Karpas-422 (cell line): Measurements from ENCODE around the gene BMERB1. TPM values are rescaled to one million over a fixed set of nuclear protein-coding genes. Genes with fewer than 3 reads are reported as not detected.
"Not testable (repeated sequence)": the region's sequence is repeated elsewhere in the genome, so short reads cannot be mapped to it uniquely, and the experiment has no call there.

Experiments used
- DNase-seq: peaks from one replicate; pipeline ENCODE4 v3.0.0-alpha.2; 2015
- H2AFZ ChIP-seq: fragments of 200-600 bp; sonication (generic); 2 replicates; pipeline ENCODE4 v1.6.1; 2014; ENCODE audit warnings: antibody characterized with exemption, low read length, mixed read lengths
- H3K27ac ChIP-seq: fragments of 200-600 bp; sonication (generic); 2 replicates; pipeline ENCODE4 v1.5.1; 2014; ENCODE audit warnings: mild to moderate bottlenecking, low read length, moderate library complexity
- H3K27me3 ChIP-seq: fragments of 200-600 bp; sonication (generic); 2 replicates; pipeline ENCODE4 v1.6.1; 2014; ENCODE audit warnings: low read length, mixed read lengths
- H3K36me3 ChIP-seq: fragments of 200-600 bp; sonication (generic); 2 replicates; pipeline ENCODE4 v1.6.1; 2014; ENCODE audit warnings: low read length, mixed read lengths; ENCODE audit not compliant: insufficient read depth
- H3K4me1 ChIP-seq: fragments of 200-600 bp; sonication (generic); 2 replicates; pipeline ENCODE4 v1.6.1; 2014; ENCODE audit warnings: mild to moderate bottlenecking, low read length, mixed read lengths
- H3K4me2 ChIP-seq: fragments of 200-600 bp; sonication (generic); 2 replicates; pipeline ENCODE4 v1.6.1; 2014; ENCODE audit warnings: low read length, low read depth, mild to moderate bottlenecking; ENCODE audit not compliant: poor library complexity, severe bottlenecking
- H3K4me3 ChIP-seq: fragments of 200-600 bp; sonication (generic); 2 replicates; pipeline ENCODE4 v1.5.1; 2014; ENCODE audit warnings: mild to moderate bottlenecking, antibody characterized with exemption, low read length, mixed read lengths
- H3K79me2 ChIP-seq: fragments of 200-600 bp; sonication (generic); 2 replicates; pipeline ENCODE4 v1.6.1; 2014; ENCODE audit warnings: mild to moderate bottlenecking, low read length, mixed read lengths
- H3K9ac ChIP-seq: fragments of 200-600 bp; sonication (generic); 2 replicates; pipeline ENCODE4 v1.6.0; 2014; ENCODE audit warnings: low read length
- H3K9me2 ChIP-seq: fragments of 200-600 bp; sonication (generic), shearing (Covaris generic); replicated peaks from 2 replicates; pipeline ENCODE4 v1.6.0; 2014; ENCODE audit warnings: mild to moderate bottlenecking, low read length, moderate library complexity; ENCODE audit not compliant: insufficient read depth
- H3K9me3 ChIP-seq: fragments of 300-700, 200-600 bp; sonication (generic); 2 replicates; pipeline ENCODE4 v1.6.1; 2014; ENCODE audit warnings: low read length, mixed read lengths
- H4K20me1 ChIP-seq: fragments of 200-600 bp; sonication (generic); 2 replicates; pipeline ENCODE4 v1.6.1; 2014; ENCODE audit warnings: mild to moderate bottlenecking, antibody characterized with exemption, low read length, low read depth; ENCODE audit not compliant: insufficient read depth
- total RNA-seq: library from RNA; depleted of rRNA; stranded (reverse); fragments of >200 nt; shearing (Covaris generic); gene quantifications from 2 replicates; pipeline ENCODE4 v1.2.3, GENCODE V29; 2014; ENCODE audit warnings: low replicate concordance; rRNA removed

Gene BMERB1
- 0.22 TPM in 1 of 2 replicates, not detected in the other for total RNA-seq

GRCh38 chr16:15434425-15435215, at the start of gene BMERB1:
BMERB1 (plus strand) TSS chr16:15434588; CDS start chr16:15434654, 66 bp downstream.
- H3K9ac ChIP-seq: no peak within 1 kb of the TSS
- H3K36me3 ChIP-seq: no peaks in the 10 kb centered on the region
- H3K27ac ChIP-seq: no peak within 1 kb of the TSS
- no peaks in the 10 kb centered on the region for H4K20me1 ChIP-seq
- no peak within 1 kb of the TSS for H3K4me2 ChIP-seq
- no peaks in the 10 kb centered on the region for H3K79me2 ChIP-seq
- H3K4me3 ChIP-seq: no peak within 1 kb of the TSS
- no peaks in the 10 kb centered on the region for H3K9me3 ChIP-seq
- DNase-seq: no peak
- no peaks in the 10 kb centered on the region for H3K4me1 ChIP-seq
- H3K9me2 ChIP-seq: no peaks in the 10 kb centered on the region
- H2AFZ ChIP-seq: no peak within 1 kb of the TSS
- no peaks in the 10 kb centered on the region for H3K27me3 ChIP-seq

- not testable (repeated sequence) for H3K36me3 ChIP-seq, H3K9me3 ChIP-seq, H2AFZ ChIP-seq, H3K27ac ChIP-seq, H3K27me3 ChIP-seq, DNase-seq, H3K9me2 ChIP-seq, H3K4me2 ChIP-seq, H3K4me3 ChIP-seq, H3K9ac ChIP-seq, H3K79me2 ChIP-seq, H3K4me1 ChIP-seq, H4K20me1 ChIP-seq
Measured at GRCh38 chr16:15388060-15388459, 46.3 kb upstream of the BMERB1 start.

- not testable (repeated sequence) for H3K4me2 ChIP-seq, H3K27me3 ChIP-seq, H4K20me1 ChIP-seq, H3K9me2 ChIP-seq, H3K9me3 ChIP-seq, H3K4me1 ChIP-seq, H3K27ac ChIP-seq, H3K36me3 ChIP-seq, DNase-seq, H2AFZ ChIP-seq, H3K4me3 ChIP-seq, H3K9ac ChIP-seq, H3K79me2 ChIP-seq
Measured at GRCh38 chr16:15389916-15390315, 44.5 kb upstream of the BMERB1 start.

- H3K9ac ChIP-seq, H3K4me1 ChIP-seq, DNase-seq, H3K36me3 ChIP-seq, H2AFZ ChIP-seq, H3K9me2 ChIP-seq, H3K79me2 ChIP-seq, H3K4me2 ChIP-seq, H3K27ac ChIP-seq, H3K4me3 ChIP-seq, H3K27me3 ChIP-seq, H3K9me3 ChIP-seq, H4K20me1 ChIP-seq: not testable (repeated sequence)
Measured at GRCh38 chr16:15393025-15393424, 41.4 kb upstream of the BMERB1 start.

- not testable (repeated sequence) for H3K9ac ChIP-seq
Measured at GRCh38 chr16:15395631-15396508, 38.5 kb upstream of the BMERB1 start, which contains the start of gene MPV17L. MPV17L (plus strand) TSS chr16:15395754; CDS start chr16:15395898, 144 bp downstream.

GRCh38 chr16:15396509-15396829, 37.9 kb upstream of the BMERB1 start:
- not testable (repeated sequence) for H3K4me2 ChIP-seq, H3K27ac ChIP-seq, H3K36me3 ChIP-seq, H3K9me2 ChIP-seq, H3K9me3 ChIP-seq, DNase-seq, H3K9ac ChIP-seq, H3K27me3 ChIP-seq, H3K4me3 ChIP-seq, H4K20me1 ChIP-seq, H2AFZ ChIP-seq, H3K79me2 ChIP-seq, H3K4me1 ChIP-seq

More at GRCh38 chr16:15395631-15396508, 38.5 kb upstream of the BMERB1 start, which contains the start of gene MPV17L:
- not testable (repeated sequence) for H3K4me1 ChIP-seq, H4K20me1 ChIP-seq, H3K27me3 ChIP-seq, H3K79me2 ChIP-seq, H3K4me3 ChIP-seq, H3K27ac ChIP-seq, H3K9me3 ChIP-seq, H2AFZ ChIP-seq, H3K9me2 ChIP-seq, H3K4me2 ChIP-seq, H3K36me3 ChIP-seq
- DNase-seq: peak; percentile 15

- Histone ChIP-seq H3K9me2 (no peaks in the 10 kb centered on the region), H3K27me3 (no peaks in the 10 kb centered on the region), H3K79me2 (no peaks in the 10 kb centered on the region), H3K27ac (no peak overlapping the region), H3K4me3 (no peak overlapping the region), H3K4me2 (no peak overlapping the region), H3K9me3 (no peaks in the 10 kb centered on the region), H3K4me1 (no peaks in the 10 kb centered on the region), H4K20me1 (no peaks in the 10 kb centered on the region), H3K36me3 (no peaks in the 10 kb centered on the region), H2AFZ (no peak overlapping the region), H3K9ac (no peak overlapping the region)
- peak; percentile 31 for DNase-seq
Measured at GRCh38 chr16:15396948-15397594, 37.3 kb upstream of the BMERB1 start.
